IMR-90 (cell line): ENCODE results near the gene ANP32D. TPM values are rescaled to one million over a fixed set of nuclear protein-coding genes. Genes with fewer than 3 reads are reported as not detected.

ENCODE experiments used
- ATAC-seq: fragments of 200-7000 bp; cut with Tn5 transposase; 2 replicates; pipeline ENCODE4 v1.9.1; 2020; ENCODE audit warnings: low read depth, mild to moderate bottlenecking, moderate library complexity
- BruUV-seq: library from RNA; stranded (reverse); fragments of 400-500 nt; replicated peaks from 2 replicates; lab custom pipeline; 2021; lab: Mats Ljungman, UMichigan
- CTCF ChIA-PET: fragments of 300-600 bp; formaldehyde crosslinking; extraction: SDS; loops from one replicate; lab custom pipeline; 2021; ENCODE audit warnings: antibody characterized with exemption; lab: Yijun Ruan, JAX
- POLR2A ChIA-PET: fragments of 300-600 bp; sonication (Branson Sonifier 250); formaldehyde crosslinking; loops from one replicate; lab custom pipeline; 2022; ENCODE audit warnings: antibody characterized with exemption; ENCODE audit not compliant: unreplicated experiment; lab: Charles Lee
- DNase-seq: peaks from one replicate; pipeline ENCODE4 v3.0.0; 2013
- H2AFZ ChIP-seq: replicated peaks from 2 replicates; pipeline ENCODE3; 2013; ENCODE audit warnings: low read length, mild to moderate bottlenecking; ENCODE audit not compliant: poor library complexity
- H2AK5ac ChIP-seq: 2 replicates; pipeline ENCODE4 v1.6.1; 2013; ENCODE audit warnings: low read depth, low read length, inconsistent platforms
- H2AK9ac ChIP-seq: replicated peaks from 2 replicates; pipeline ENCODE3; 2013; ENCODE audit warnings: mild to moderate bottlenecking, low read depth, low read length, moderate library complexity; ENCODE audit not compliant: poor library complexity
- H2BK120ac ChIP-seq: 2 replicates; pipeline ENCODE4 v1.6.1; 2013; ENCODE audit warnings: low read depth, low read length, inconsistent platforms
- H2BK15ac ChIP-seq: 3 replicates; pipeline ENCODE4 v1.6.1; 2013; ENCODE audit warnings: low read depth, low read length, inconsistent platforms
- H2BK20ac ChIP-seq: 2 replicates; pipeline ENCODE4 v1.6.1; 2013; ENCODE audit warnings: low read depth, mild to moderate bottlenecking, inconsistent platforms, low read length, moderate library complexity
- H2BK5ac ChIP-seq: 2 replicates; pipeline ENCODE4 v1.6.1; 2013; ENCODE audit warnings: mild to moderate bottlenecking, low read depth, low read length, inconsistent platforms; ENCODE audit not compliant: poor library complexity, severe bottlenecking
- H3K14ac ChIP-seq: replicated peaks from 2 replicates; pipeline ENCODE4 v1.6.1; 2013; ENCODE audit warnings: low read depth, low read length, inconsistent platforms
- H3K18ac ChIP-seq: 2 replicates; pipeline ENCODE4 v1.6.1; 2013; ENCODE audit warnings: low read depth, low read length, control low read depth
- H3K23ac ChIP-seq: 2 replicates; pipeline ENCODE4 v1.6.1; 2013; ENCODE audit warnings: low read depth, low read length, inconsistent platforms
- H3K27ac ChIP-seq: 2 replicates; pipeline ENCODE4 v1.5.1; 2013; ENCODE audit warnings: mild to moderate bottlenecking, control low read depth, low read length; ENCODE audit not compliant: insufficient read depth
- H3K27me3 ChIP-seq: 2 replicates; pipeline ENCODE4 v1.6.1; 2013; ENCODE audit warnings: low read length; ENCODE audit not compliant: control insufficient read depth, insufficient read depth
- H3K36me3 ChIP-seq: 2 replicates; pipeline ENCODE4 v1.6.1; 2013; ENCODE audit warnings: low read length, mixed read lengths; ENCODE audit not compliant: control insufficient read depth, insufficient read depth
- H3K4ac ChIP-seq: 2 replicates; pipeline ENCODE4 v1.6.1; 2013; ENCODE audit warnings: low read depth, low read length, inconsistent platforms
- H3K4me1 ChIP-seq: 2 replicates; pipeline ENCODE4 v1.6.1; 2013; ENCODE audit warnings: low read length, mixed read lengths; ENCODE audit not compliant: control insufficient read depth, insufficient read depth
- H3K4me2 ChIP-seq: 2 replicates; pipeline ENCODE4 v1.6.1; 2013; ENCODE audit warnings: low read depth, mild to moderate bottlenecking, control low read depth, low read length, moderate library complexity
- H3K4me3 ChIP-seq: 2 replicates; pipeline ENCODE4 v1.5.1; 2013; ENCODE audit warnings: low read depth, mild to moderate bottlenecking, control low read depth, low read length, moderate library complexity; ENCODE audit not compliant: insufficient read depth
- H3K56ac ChIP-seq: 2 replicates; pipeline ENCODE4 v1.6.1; 2013; ENCODE audit warnings: low read length, inconsistent platforms; ENCODE audit not compliant: insufficient read depth; ENCODE audit errors: extremely low read depth
- H3K79me1 ChIP-seq, 2 experiments: 2 replicates each; pipeline ENCODE4 v1.6.1; 2013; ENCODE audit warnings: low read length in 2 of 2, inconsistent platforms in 1 of 2, low read depth in 1 of 2
- H3K9ac ChIP-seq: 2 replicates; pipeline ENCODE4 v1.6.1; 2013; ENCODE audit warnings: low read depth, low read length, control low read depth
- H3K9me1 ChIP-seq: 2 replicates; pipeline ENCODE4 v1.6.1; 2013; ENCODE audit warnings: low read length, inconsistent platforms; ENCODE audit not compliant: insufficient read depth
- H3K9me3 ChIP-seq: 2 replicates; pipeline ENCODE4 v1.6.1; 2013; ENCODE audit warnings: low read length; ENCODE audit not compliant: control insufficient read depth, insufficient read depth
- H4K20me1 ChIP-seq: 2 replicates; pipeline ENCODE4 v1.6.1; 2013; ENCODE audit warnings: low read length, inconsistent platforms; ENCODE audit not compliant: insufficient read depth
- H4K5ac ChIP-seq: 2 replicates; pipeline ENCODE4 v1.6.1; 2013; ENCODE audit warnings: mild to moderate bottlenecking, low read depth, low read length, control low read depth
- H4K8ac ChIP-seq, 2 experiments: 2 replicates each; pipeline ENCODE4 v1.6.1; 2013; ENCODE audit warnings: low read depth in 2 of 2, low read length in 2 of 2, control low read depth in 1 of 2, inconsistent platforms in 1 of 2
- H4K91ac ChIP-seq: 2 replicates; pipeline ENCODE4 v1.6.1; 2013; ENCODE audit warnings: low read depth, low read length, inconsistent platforms; ENCODE audit not compliant: insufficient read depth
- CEBPB ChIP-seq: IDR thresholded peaks from 2 replicates; pipeline ENCODE4 v1.6.1; 2012; ENCODE audit warnings: low read depth, low read length, improper control_type of control experiment
- MXI1 ChIP-seq: IDR thresholded peaks from 2 replicates; pipeline ENCODE4 v1.6.1; 2012; ENCODE audit warnings: low read depth, mild to moderate bottlenecking, low read length, moderate library complexity, borderline replicate concordance
- RFX5 ChIP-seq: IDR thresholded peaks from 2 replicates; pipeline ENCODE4 v1.8.0; 2012; ENCODE audit warnings: low read depth, mild to moderate bottlenecking, low read length, moderate library complexity
- WGBS, 2 experiments: methylation state at CpG; one replicate each; pipeline versions ENCODE4 v1.1.5 to v1.1.7; 2013; ENCODE audit warnings: missing lambda C conversion rate in 2 of 2; ENCODE audit not compliant: insufficient read length in 1 of 2; ENCODE audit errors: extremely low coverage in 2 of 2; 5-methylcytosine and 5-hydroxymethylcytosine counted together
- dilution Hi-C: fragments of 300-500 bp; cut with HindIII; formaldehyde crosslinking; loops from one replicate; pipeline ENCODE4 v1.14.3; 2018; ENCODE audit warnings: low sequenced_read_pairs; ENCODE audit not compliant: unreplicated experiment
- in situ Hi-C: fragments of 300-500 bp; cut with MboI; formaldehyde crosslinking; loops from 3 replicates; pipeline ENCODE4 v1.14.3; 2019; ENCODE audit warnings: low sequenced_read_pairs, inconsistent platforms, mixed read lengths
- intact Hi-C: fragments of 100-400 bp; cut with micrococcal nuclease; formaldehyde crosslinking; loops from 2 replicates; pipeline ENCODE4 v1.10.0; 2022
- polyA plus RNA-seq, 3 experiments: library from polyadenylated mRNA; depleted of rRNA; stranded (reverse); fragments of >200 nt; gene quantifications; 2 replicates each; pipeline ENCODE4 v1.2.3, GENCODE V29; 2012; ENCODE audit warnings: low replicate concordance in 1 of 3
- total RNA-seq: library from RNA; depleted of rRNA; stranded (reverse); fragments of >200 nt; gene quantifications from 2 replicates; pipeline ENCODE4 v1.2.3, GENCODE V29; 2012
- TF ChIP-seq, protein P1 (sequence below): conservative IDR thresholded peaks from 2 replicates; pipeline ENCODE4 v1.5.1; 2012; ENCODE audit warnings: mild to moderate bottlenecking, low read depth, low read length, improper control_type of control experiment

Gene ANP32D
- total and polyA plus RNA-seq, 2 of the 4 experiments (the other 2 are of a cell fraction): not detected

DNA sequence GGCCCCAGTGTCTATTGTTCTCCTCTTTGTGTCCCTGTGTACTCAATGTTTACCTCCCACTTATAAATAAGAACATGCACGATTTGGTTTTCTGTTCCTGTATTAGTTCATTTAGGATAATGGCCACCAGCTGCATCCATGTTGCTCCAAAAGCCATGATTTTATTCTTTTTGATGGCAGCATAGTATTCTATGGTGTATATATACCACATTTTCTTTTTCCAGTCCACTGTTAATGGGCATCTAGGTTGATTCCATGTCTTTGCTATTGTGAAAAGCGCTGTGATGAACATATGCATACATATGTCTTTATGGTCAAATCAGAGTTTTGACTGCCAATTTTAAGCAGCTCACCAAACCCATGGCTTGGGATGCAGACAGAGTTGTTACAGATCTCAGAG, 17.2 kb upstream of the ANP32D start:
- no peak for ATAC-seq
- H3K9me1 ChIP-seq: no peaks in the 10 kb centered on the region
- H3K9me3 ChIP-seq: no peaks in the 10 kb centered on the region
- intact Hi-C loops (no loop called here), in situ Hi-C loops (no loop called here), dilution Hi-C loops (no loop called here)
- H3K27ac ChIP-seq: no peak overlapping the region
- no peaks in the 10 kb centered on the region for H3K79me1 ChIP-seq
- ChIA-PET CTCF (no interaction called here), POLR2A (no interaction called here)
- H3K56ac ChIP-seq: no peak overlapping the region
- no peak overlapping the region for H2BK15ac ChIP-seq
- H2BK5ac ChIP-seq: no peak overlapping the region
- no peak overlapping the region for H3K18ac ChIP-seq
- no peak overlapping the region for H3K4me3 ChIP-seq
- WGBS, 2 experiments: no CpG with 5 or more reads among the region's 2 CpGs
- H3K27me3 ChIP-seq: peaks cover 2% of the 10 kb centered on the region; the same call in 1 of the 2 replicates
- H3K4me2 ChIP-seq: no peak overlapping the region
- H2BK120ac ChIP-seq: no peak overlapping the region
- BruUV-seq: no TSS peak
- no peak for DNase-seq
- H4K5ac ChIP-seq: no peak overlapping the region
- H2AK5ac ChIP-seq: no peak overlapping the region
- H3K9ac ChIP-seq: no peak overlapping the region
- no peak overlapping the region for H2AK9ac ChIP-seq
- H3K4me1 ChIP-seq: no peaks in the 10 kb centered on the region
- no peak overlapping the region for H3K14ac ChIP-seq
- H4K91ac ChIP-seq: no peak overlapping the region
- no peak overlapping the region for H3K23ac ChIP-seq
- no peaks in the 10 kb centered on the region for H3K36me3 ChIP-seq
- TF ChIP-seq, protein P1, sequence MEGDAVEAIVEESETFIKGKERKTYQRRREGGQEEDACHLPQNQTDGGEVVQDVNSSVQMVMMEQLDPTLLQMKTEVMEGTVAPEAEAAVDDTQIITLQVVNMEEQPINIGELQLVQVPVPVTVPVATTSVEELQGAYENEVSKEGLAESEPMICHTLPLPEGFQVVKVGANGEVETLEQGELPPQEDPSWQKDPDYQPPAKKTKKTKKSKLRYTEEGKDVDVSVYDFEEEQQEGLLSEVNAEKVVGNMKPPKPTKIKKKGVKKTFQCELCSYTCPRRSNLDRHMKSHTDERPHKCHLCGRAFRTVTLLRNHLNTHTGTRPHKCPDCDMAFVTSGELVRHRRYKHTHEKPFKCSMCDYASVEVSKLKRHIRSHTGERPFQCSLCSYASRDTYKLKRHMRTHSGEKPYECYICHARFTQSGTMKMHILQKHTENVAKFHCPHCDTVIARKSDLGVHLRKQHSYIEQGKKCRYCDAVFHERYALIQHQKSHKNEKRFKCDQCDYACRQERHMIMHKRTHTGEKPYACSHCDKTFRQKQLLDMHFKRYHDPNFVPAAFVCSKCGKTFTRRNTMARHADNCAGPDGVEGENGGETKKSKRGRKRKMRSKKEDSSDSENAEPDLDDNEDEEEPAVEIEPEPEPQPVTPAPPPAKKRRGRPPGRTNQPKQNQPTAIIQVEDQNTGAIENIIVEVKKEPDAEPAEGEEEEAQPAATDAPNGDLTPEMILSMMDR: no peak
- TF ChIP-seq RFX5: no peak
- TF ChIP-seq MXI1: no peak
- TF ChIP-seq CEBPB: no peak
- no peak overlapping the region for H2BK20ac ChIP-seq
- no peak overlapping the region for H4K8ac ChIP-seq
- H4K20me1 ChIP-seq: no peaks in the 10 kb centered on the region
- H2AFZ ChIP-seq: no peak overlapping the region
- H3K4ac ChIP-seq: no peak overlapping the region
